OCI-LY3 (cell line): ENCODE measurements around the gene CACNA1E.

Experiments used
- CTCF ChIP-seq: fragments of 200-600, 300-600 bp; sonication (generic); IDR thresholded peaks from 2 replicates; pipeline ENCODE4 v1.5.1; 2014; ENCODE audit warnings: antibody characterized with exemption, low read length, low read depth
- EZH2phosphoT487 ChIP-seq: fragments of 200-600 bp; shearing (Covaris generic); IDR thresholded peaks from 2 replicates; pipeline ENCODE4 v1.6.1; 2018; ENCODE audit warnings: antibody characterized with exemption, mixed run types, low read depth

GRCh38 chr1:181660621-181661020 lies 177.3 kb downstream of the CACNA1E start:
- TF ChIP-seq EZH2phosphoT487 (no peak), CTCF (no peak)
